ENCODE measurements around the gene SLC35B3. TPM values are rescaled to one million over a fixed set of nuclear protein-coding genes. Genes with fewer than 3 reads are reported as not detected.

Gene SLC35B3
- total and polyA plus RNA-seq, 2 donors (not counting 3 experiments of a cell fraction or from before 2014, with no cell fraction given) = 11.9 to 21.5 TPM

DNA sequence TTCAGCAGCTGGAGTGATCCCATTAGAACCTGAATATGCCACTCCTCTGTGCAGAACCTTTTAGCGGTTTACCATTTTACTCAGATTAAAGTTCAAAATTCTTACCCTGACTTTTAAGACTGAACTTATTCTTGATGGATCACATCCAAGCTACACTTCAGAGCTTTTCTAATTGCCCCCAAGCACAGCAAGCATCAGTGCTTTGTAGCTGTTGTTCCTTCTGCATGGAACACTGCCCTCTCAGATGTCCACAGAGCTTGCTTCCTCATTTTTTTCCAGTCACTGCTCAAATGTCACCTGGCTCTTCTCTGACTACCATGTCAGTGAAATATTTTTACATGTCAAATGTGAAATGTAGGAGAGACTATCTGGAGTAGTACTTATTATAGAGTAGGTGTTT lies 1.6 kb upstream of the SLC35B3 start:
- Histone ChIP-seq H4K20me1 (replicated peaks; ENCODE audit: control insufficient read depth, extremely low read depth, insufficient read depth, low read length) (no peaks in the 10 kb centered on the region), H3K27me3 (ENCODE audit: control insufficient read depth in 2 of 2, insufficient read depth in 2 of 2, low read length in 2 of 2) (no peaks in the 10 kb centered on the region), H3K4me3 (replicated peaks in 1 of 3; ENCODE audit: insufficient read depth in 1 of 3, low read depth in 1 of 3, low read length in 3 of 3) (no peak overlapping the region), H3K27ac (ENCODE audit: insufficient read depth, low read depth, low read length) (no peak overlapping the region), H2AFZ (ENCODE audit: low read depth, low read length) (no peak overlapping the region), H3K36me3 (ENCODE audit: control insufficient read depth in 2 of 2, extremely low read depth in 1 of 2, insufficient read depth in 2 of 2, low read length in 2 of 2) (no peaks in the 10 kb centered on the region), H3K4me1 (ENCODE audit: control insufficient read depth, extremely low read depth, insufficient read depth, low read length) (peaks cover 17% of the 10 kb centered on the region), H3K9me1 (replicated peaks; ENCODE audit: control insufficient read depth, extremely low read depth, insufficient read depth, low read length) (no peaks in the 10 kb centered on the region), H3K4me2 (ENCODE audit: insufficient read depth, low read length) (no peak overlapping the region), H3K9ac (replicated peaks; ENCODE audit: extremely low read depth, insufficient read depth, low read length) (no peak overlapping the region), H3K79me2 (ENCODE audit: control insufficient read depth, insufficient read depth, low read length) (peaks cover 31% of the 10 kb centered on the region), H3K9me3 (replicated peaks; ENCODE audit: control insufficient read depth, insufficient read depth, low read length) (no peaks in the 10 kb centered on the region)
- BruUV-seq (replicated peaks) = no TSS peak
- TF ChIP-seq CTCF (IDR thresholded peaks at IDR 0.05; ENCODE audit: extremely low read depth in 1 of 2, insufficient read depth in 1 of 2, low read depth in 1 of 2, low read length in 2 of 2) = no peak
- TF ChIP-seq EZH2 (IDR thresholded peaks at IDR 0.05; ENCODE audit: borderline replicate concordance, low read depth, low read length, severe bottlenecking) = no peak
- TF ChIP-seq GATA2 (IDR thresholded peaks at IDR 0.05; ENCODE audit: insufficient read depth, insufficient read length, low read depth, low read length) = no peak
- TF ChIP-seq MAX (IDR thresholded peaks at IDR 0.05; ENCODE audit: insufficient read depth, insufficient read length) = no peak
- no peak for TF ChIP-seq FOS (IDR thresholded peaks at IDR 0.05; ENCODE audit: borderline replicate concordance, insufficient read depth, low read length)
- TF ChIP-seq POLR2AphosphoS5 (IDR thresholded peaks at IDR 0.05; ENCODE audit: insufficient read depth, low read depth, low read length) = no peak
- TF ChIP-seq JUN (IDR thresholded peaks at IDR 0.05; ENCODE audit: borderline replicate concordance, insufficient read depth, insufficient read length, low read depth) = no peak
- TF ChIP-seq MYC (IDR thresholded peaks at IDR 0.05; ENCODE audit: low read depth, low read length) = no peak
- no peak for TF ChIP-seq POLR2A (IDR thresholded peaks at IDR 0.05; ENCODE audit: low read depth, low read length)
- POLR2A ChIA-PET = no interaction called here
- CTCF ChIA-PET = no interaction called here
- intact Hi-C loops (cut with micrococcal nuclease) = loop anchor here (10.0 kb wide), 1 partner anchor 1988 kb away; no protein-coding TSS in a partner anchor
- FAIRE-seq = no peak
- no peak for DNase-seq (ENCODE audit: low read depth, low spot score)
- dilution Hi-C loops (cut with MboI; ENCODE audit: extremely low pct_ligation_motif_present, low sequenced_read_pairs) = no loop called here

Data from endothelial cell of umbilical vein (primary cell).